ENCODE measurements around the gene GIGYF2.

GRCh38 chr2:232772531-232772930 is 75.4 kb downstream of the GIGYF2 start:
- TF ChIP-seq CTCF (IDR thresholded peaks at IDR 0.05) (no peak), SIN3A (IDR thresholded peaks at IDR 0.05; ENCODE audit: borderline replicate concordance, insufficient read depth, low read depth, low read length) (no peak), POLR2AphosphoS5 (IDR thresholded peaks at IDR 0.05; ENCODE audit: low read depth, low read length) (no peak), TCF7L2 (IDR thresholded peaks at IDR 0.05; ENCODE audit: low read depth, low read length) (no peak)
- TF ChIP-seq, protein P1, sequence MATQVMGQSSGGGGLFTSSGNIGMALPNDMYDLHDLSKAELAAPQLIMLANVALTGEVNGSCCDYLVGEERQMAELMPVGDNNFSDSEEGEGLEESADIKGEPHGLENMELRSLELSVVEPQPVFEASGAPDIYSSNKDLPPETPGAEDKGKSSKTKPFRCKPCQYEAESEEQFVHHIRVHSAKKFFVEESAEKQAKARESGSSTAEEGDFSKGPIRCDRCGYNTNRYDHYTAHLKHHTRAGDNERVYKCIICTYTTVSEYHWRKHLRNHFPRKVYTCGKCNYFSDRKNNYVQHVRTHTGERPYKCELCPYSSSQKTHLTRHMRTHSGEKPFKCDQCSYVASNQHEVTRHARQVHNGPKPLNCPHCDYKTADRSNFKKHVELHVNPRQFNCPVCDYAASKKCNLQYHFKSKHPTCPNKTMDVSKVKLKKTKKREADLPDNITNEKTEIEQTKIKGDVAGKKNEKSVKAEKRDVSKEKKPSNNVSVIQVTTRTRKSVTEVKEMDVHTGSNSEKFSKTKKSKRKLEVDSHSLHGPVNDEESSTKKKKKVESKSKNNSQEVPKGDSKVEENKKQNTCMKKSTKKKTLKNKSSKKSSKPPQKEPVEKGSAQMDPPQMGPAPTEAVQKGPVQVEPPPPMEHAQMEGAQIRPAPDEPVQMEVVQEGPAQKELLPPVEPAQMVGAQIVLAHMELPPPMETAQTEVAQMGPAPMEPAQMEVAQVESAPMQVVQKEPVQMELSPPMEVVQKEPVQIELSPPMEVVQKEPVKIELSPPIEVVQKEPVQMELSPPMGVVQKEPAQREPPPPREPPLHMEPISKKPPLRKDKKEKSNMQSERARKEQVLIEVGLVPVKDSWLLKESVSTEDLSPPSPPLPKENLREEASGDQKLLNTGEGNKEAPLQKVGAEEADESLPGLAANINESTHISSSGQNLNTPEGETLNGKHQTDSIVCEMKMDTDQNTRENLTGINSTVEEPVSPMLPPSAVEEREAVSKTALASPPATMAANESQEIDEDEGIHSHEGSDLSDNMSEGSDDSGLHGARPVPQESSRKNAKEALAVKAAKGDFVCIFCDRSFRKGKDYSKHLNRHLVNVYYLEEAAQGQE (IDR thresholded peaks at IDR 0.05; ENCODE audit: insufficient read depth in 1 of 2, low read depth in 2 of 2, low read length in 1 of 2): no peak
